H1 (cell line): ENCODE data around the gene SCART1. TPM values are rescaled to one million over a fixed set of nuclear protein-coding genes. Genes with fewer than 3 reads are reported as not detected.

Experiments
- CTCF ChIA-PET: fragments of 300-600 bp; sonication (Branson Sonifier 250); formaldehyde crosslinking; loops from one replicate; lab custom pipeline; 2021; ENCODE audit not compliant: partially characterized antibody; lab: Charles Lee
- POLR2A ChIA-PET: fragments of 300-600 bp; sonication (Branson Sonifier 250); formaldehyde crosslinking; loops from one replicate; lab custom pipeline; 2021; ENCODE audit warnings: inconsistent platforms; ENCODE audit not compliant: partially characterized antibody; lab: Charles Lee
- DNase-seq, 2 experiments: peaks; one replicate each; pipeline versions ENCODE4 v3.0.0 to v3.0.0-alpha.2; 2010 to 2022; ENCODE audit warnings: low spot score in 2 of 2, low read depth in 1 of 2, mixed read lengths in 1 of 2
- FAIRE-seq: peaks from 2 replicates; lab custom pipeline; 2011; peaks lifted over from hg19 to GRCh38; lab: Jason Lieb, UNC
- H2AFZ ChIP-seq: 2 replicates; pipeline ENCODE4 v1.8.1; 2012; ENCODE audit warnings: low read length, inconsistent platforms
- H2AK5ac ChIP-seq: 2 replicates; pipeline ENCODE4 v1.6.1; 2013; ENCODE audit warnings: low read depth, low read length
- H2BK120ac ChIP-seq: replicated peaks from 2 replicates; pipeline ENCODE3; 2013; ENCODE audit warnings: low read depth, low read length, inconsistent platforms
- H2BK12ac ChIP-seq: 2 replicates; pipeline ENCODE4 v1.6.1; 2013; ENCODE audit warnings: low read depth, low read length
- H2BK15ac ChIP-seq: 2 replicates; pipeline ENCODE4 v1.6.1; 2013; ENCODE audit warnings: low read length
- H2BK20ac ChIP-seq: 2 replicates; pipeline ENCODE4 v1.6.1; 2013; ENCODE audit warnings: low read length
- H2BK5ac ChIP-seq: 2 replicates; pipeline ENCODE4 v1.6.1; 2013; ENCODE audit warnings: low read depth, low read length
- H3K14ac ChIP-seq: 2 replicates; pipeline ENCODE4 v1.6.1; 2013; ENCODE audit warnings: inconsistent platforms; ENCODE audit not compliant: insufficient read length
- H3K18ac ChIP-seq: 2 replicates; pipeline ENCODE4 v1.6.1; 2013; ENCODE audit warnings: low read length; ENCODE audit errors: extremely low read depth
- H3K23ac ChIP-seq: 2 replicates; pipeline ENCODE4 v1.6.1; 2013; ENCODE audit warnings: inconsistent platforms; ENCODE audit not compliant: insufficient read length
- H3K23me2 ChIP-seq: 2 replicates; pipeline ENCODE4 v1.6.1; 2013; ENCODE audit warnings: low read depth, low read length
- H3K27ac ChIP-seq: 2 replicates; pipeline ENCODE4 v1.6.1; 2011; ENCODE audit warnings: low read depth, low read length, inconsistent platforms
- H3K27me3 ChIP-seq, 4 experiments: replicated peaks in 1 of 4; 1 replicate in 1 of 4; 2 replicates in 3 of 4; pipeline versions ENCODE4 v1.6.1 to v1.8.1; 2011 to 2013; ENCODE audit warnings: low read length in 3 of 4, mild to moderate bottlenecking in 3 of 4, inconsistent platforms in 2 of 4, mixed read lengths in 2 of 4, moderate library complexity in 1 of 4; ENCODE audit not compliant: control insufficient read depth in 3 of 4, insufficient read depth in 3 of 4; ENCODE audit errors: extremely low read depth in 1 of 4
- H3K36me3 ChIP-seq, 4 experiments: 2 replicates each; pipeline versions ENCODE4 v1.6.1 to v1.8.1; 2011 to 2013; ENCODE audit warnings: mild to moderate bottlenecking in 4 of 4, low read length in 3 of 4, moderate library complexity in 2 of 4, control low read depth in 1 of 4, inconsistent platforms in 1 of 4; ENCODE audit not compliant: insufficient read depth in 4 of 4, control insufficient read depth in 2 of 4
- H3K4ac ChIP-seq: replicated peaks from 2 replicates; pipeline ENCODE3; 2013; ENCODE audit warnings: low read length, low read depth, mixed read lengths, inconsistent platforms; ENCODE audit not compliant: insufficient read length
- H3K4me1 ChIP-seq, 4 experiments: replicated peaks in 1 of 4; 1 replicate in 1 of 4; 2 replicates in 3 of 4; pipeline versions ENCODE4 v1.6.1 to v1.8.1; 2011 to 2013; ENCODE audit warnings: low read length in 3 of 4, inconsistent platforms in 2 of 4, mixed read lengths in 1 of 4; ENCODE audit not compliant: insufficient read depth in 4 of 4, control insufficient read depth in 3 of 4
- H3K4me2 ChIP-seq, 2 experiments: 2 replicates each; pipeline versions ENCODE4 v1.6.1 to v1.8.1; 2011 to 2013; ENCODE audit warnings: low read depth in 2 of 2, low read length in 2 of 2, control low read depth in 1 of 2, inconsistent platforms in 1 of 2, mild to moderate bottlenecking in 1 of 2; ENCODE audit not compliant: insufficient read depth in 1 of 2
- H3K4me3 ChIP-seq, 4 experiments: fragments of 200-600, 300-600 bp in 1 of 4; sonication (generic), shearing (Covaris generic), sonication (Bioruptor Twin) in 1 of 4; 2 replicates each; pipeline versions ENCODE4 v1.5.1 to v1.8.1; 2011 to 2016; ENCODE audit warnings: low read length in 4 of 4, low read depth in 3 of 4, control low read depth in 2 of 4, inconsistent platforms in 2 of 4, mild to moderate bottlenecking in 2 of 4, mixed read lengths in 1 of 4, moderate library complexity in 1 of 4; ENCODE audit not compliant: insufficient read depth in 2 of 4; ENCODE audit errors: extremely low read depth in 1 of 4
- H3K56ac ChIP-seq: replicated peaks from 2 replicates; pipeline ENCODE3; 2013; ENCODE audit warnings: low read depth, mild to moderate bottlenecking, mixed read lengths, low read length, inconsistent platforms; ENCODE audit not compliant: insufficient read length
- H3K79me1 ChIP-seq: 2 replicates; pipeline ENCODE4 v1.6.1; 2013; ENCODE audit warnings: low read depth, low read length, control low read depth
- H3K79me2 ChIP-seq, 2 experiments: 2 replicates each; pipeline versions ENCODE4 v1.6.1 to v1.8.1; 2012 to 2013; ENCODE audit warnings: low read length in 2 of 2, mild to moderate bottlenecking in 2 of 2, inconsistent platforms in 1 of 2; ENCODE audit not compliant: insufficient read depth in 2 of 2, control insufficient read depth in 1 of 2
- H3K9ac ChIP-seq, 4 experiments: replicated peaks in 1 of 4; 1 replicate in 1 of 4; 2 replicates in 3 of 4; pipeline versions ENCODE4 v1.6.1 to v1.8.1; 2011 to 2013; ENCODE audit warnings: low read depth in 3 of 4, low read length in 3 of 4, control low read depth in 2 of 4, mild to moderate bottlenecking in 2 of 4, moderate library complexity in 2 of 4, inconsistent platforms in 1 of 4; ENCODE audit errors: extremely low read depth in 1 of 4
- H3K9me3 ChIP-seq, 2 experiments: 2 replicates each; pipeline versions ENCODE4 v1.6.1 to v1.8.1; 2012 to 2013; ENCODE audit warnings: mild to moderate bottlenecking in 2 of 2, moderate library complexity in 2 of 2, control low read depth in 1 of 2, inconsistent platforms in 1 of 2, low read depth in 1 of 2, low read length in 1 of 2, mixed read lengths in 1 of 2; ENCODE audit not compliant: insufficient read depth in 2 of 2
- H4K20me1 ChIP-seq, 2 experiments: replicated peaks in 1 of 2; 2 replicates each; pipeline versions ENCODE3 to v1.8.1; 2011 to 2013; ENCODE audit warnings: inconsistent platforms in 2 of 2, low read length in 2 of 2, mild to moderate bottlenecking in 1 of 2; ENCODE audit not compliant: insufficient read depth in 2 of 2, control insufficient read depth in 1 of 2
- H4K5ac ChIP-seq: 2 replicates; pipeline ENCODE4 v1.6.1; 2013; ENCODE audit warnings: low read length, low read depth, mixed read lengths, inconsistent platforms; ENCODE audit not compliant: insufficient read length
- H4K8ac ChIP-seq: 2 replicates; pipeline ENCODE4 v1.8.0; 2013; ENCODE audit warnings: mild to moderate bottlenecking, moderate library complexity, low read length, inconsistent platforms; ENCODE audit not compliant: insufficient read depth; ENCODE audit errors: extremely low read depth
- H4K91ac ChIP-seq: replicated peaks from 2 replicates; pipeline ENCODE3; 2013; ENCODE audit warnings: low read length, mixed read lengths, inconsistent platforms; ENCODE audit not compliant: insufficient read length
- E2F6 ChIP-seq: IDR thresholded peaks from 2 replicates; pipeline ENCODE4 v1.6.1; 2012; ENCODE audit warnings: inconsistent platforms
- FOSL1 ChIP-seq: IDR thresholded peaks from 2 replicates; pipeline ENCODE4 v1.6.1; 2011; ENCODE audit warnings: mild to moderate bottlenecking, low read depth, low read length, moderate library complexity; ENCODE audit not compliant: insufficient read depth
- RNF2 ChIP-seq: fragments of 200-900, 300-1000 bp; sonication (generic); IDR thresholded peaks from 2 replicates; pipeline ENCODE4 v1.7.1; 2016; ENCODE audit warnings: borderline replicate concordance, low read depth, mild to moderate bottlenecking, antibody characterized with exemption, low read length; ENCODE audit not compliant: poor library complexity, severe bottlenecking; ENCODE audit errors: missing control alignments
- SIN3A ChIP-seq, 2 experiments: IDR thresholded peaks in 1 of 2; conservative IDR thresholded peaks in 1 of 2; 2 replicates each; pipeline ENCODE4 v1.6.1; 2011 to 2012; ENCODE audit warnings: low read length in 2 of 2, improper control_type of control experiment in 1 of 2, low read depth in 1 of 2, mild to moderate bottlenecking in 1 of 2
- SIRT6 ChIP-seq: IDR thresholded peaks from one replicate; pipeline ENCODE4 v1.7.1; 2012; ENCODE audit warnings: low read length, inconsistent platforms
- SIX5 ChIP-seq: IDR thresholded peaks from 2 replicates; pipeline ENCODE4 v1.6.1; 2011; ENCODE audit warnings: mild to moderate bottlenecking, low read depth, low read length
- SP1 ChIP-seq: IDR thresholded peaks from 2 replicates; pipeline ENCODE4 v1.6.1; 2011; ENCODE audit warnings: low read depth, low read length
- TEAD4 ChIP-seq: IDR thresholded peaks from 2 replicates; pipeline ENCODE4 v1.6.1; 2012; ENCODE audit warnings: low read depth, low read length, inconsistent platforms, mixed read lengths
- YY1 ChIP-seq: IDR thresholded peaks from 2 replicates; pipeline ENCODE4 v1.6.1; 2011; ENCODE audit warnings: low read depth, mild to moderate bottlenecking, low read length
- WGBS, 2 experiments: shearing (Covaris generic) in 1 of 2; methylation state at CpG; one replicate each; pipeline versions ENCODE4 v1.1.6 to v1.1.7; 2013 to 2015; ENCODE audit warnings: low lambda C conversion rate in 2 of 2, mixed read lengths in 2 of 2, inconsistent platforms in 1 of 2, low coverage in 1 of 2, missing lambda C conversion rate in 1 of 2; ENCODE audit not compliant: insufficient replicate concordance in 2 of 2, insufficient coverage in 1 of 2, insufficient read length in 1 of 2; ENCODE audit errors: extremely low coverage in 1 of 2, missing lambda C conversion rate in 1 of 2; 5-methylcytosine and 5-hydroxymethylcytosine counted together
- polyA plus RNA-seq, 7 experiments: library from polyadenylated mRNA; depleted of rRNA in 3 of 7; stranded (reverse) in 5 of 7; unstranded in 2 of 7; fragments of >200 nt in 5 of 7; fragments of 200-250 nt in 2 of 7; gene quantifications; 1 replicate in 5 of 7; 2 replicates in 1 of 7; 4 replicates in 1 of 7; pipeline versions ENCODE4 v1.2.1 to v1.2.3, GENCODE V29; 2011 to 2013; ENCODE audit warnings: missing spikeins in 2 of 7, mixed read lengths in 2 of 7
- total RNA-seq: library from RNA; stranded (reverse); fragmentation: NEBNext Ultra II Directional; extraction: Animal tissue kit (Norgen Biotek cat#: 25700); gene quantifications from 2 replicates; pipeline ENCODE4 v1.2.1, GENCODE V29; 2021
- TF ChIP-seq, protein P1 (sequence below), 3 experiments: IDR thresholded peaks; 1 replicate in 2 of 3; 2 replicates in 1 of 3; pipeline versions ENCODE4 v1.5.1 to v1.6.1; 2011; ENCODE audit warnings: low read length in 3 of 3, mild to moderate bottlenecking in 3 of 3, inconsistent platforms in 2 of 3, low read depth in 1 of 3, moderate library complexity in 1 of 3; ENCODE audit not compliant: insufficient read depth in 1 of 3; ENCODE audit errors: control extremely low read depth in 1 of 3

The SCART1 gene
- total and polyA plus RNA-seq, 2 of the 8 experiments (the other 6 are each of a cell fraction or from before 2014, with no cell fraction given): 0.14 to 0.19 TPM

GRCh38 chr10:133446979-133447378 lies 6.8 kb upstream of the SCART1 start:
- Histone ChIP-seq H3K9ac (no peak overlapping the region), H3K14ac (no peak overlapping the region), H3K4ac (no peak overlapping the region), H3K27me3 (no peaks in the 10 kb centered on the region), H2AK5ac (no peak overlapping the region), H3K79me2 (no peaks in the 10 kb centered on the region), H2BK15ac (no peak overlapping the region), H4K91ac (no peak overlapping the region), H3K56ac (no peak overlapping the region), H2BK20ac (no peak overlapping the region), H3K4me3 (no peak overlapping the region), H4K20me1 (no peaks in the 10 kb centered on the region), H3K36me3 (no peaks in the 10 kb centered on the region), H3K79me1 (no peaks in the 10 kb centered on the region), H3K18ac (no peak overlapping the region), H2AFZ (no peak overlapping the region), H3K4me1 (no peaks in the 10 kb centered on the region), H3K23me2 (no peaks in the 10 kb centered on the region), H4K5ac (no peak overlapping the region), H2BK120ac (no peak overlapping the region), H3K4me2 (no peak overlapping the region), H4K8ac (no peak overlapping the region), H2BK5ac (no peak overlapping the region), H3K9me3 (peaks cover 58 to 68% of the 10 kb centered on the region in 2 experiments), H3K27ac (no peak overlapping the region), H2BK12ac (no peak overlapping the region), H3K23ac (no peak overlapping the region)
- 86% methylated on average over 11 of the region's 11 CpGs; no CpG with 5 or more reads in 1 of the 2 experiments for WGBS, 2 experiments
- ChIA-PET CTCF (no interaction called here), POLR2A (no interaction called here)
- no peak for DNase-seq
- no peak for FAIRE-seq
- no peak for TF ChIP-seq FOSL1
- TF ChIP-seq YY1: no peak
- no peak for TF ChIP-seq SIN3A (conservative IDR thresholded peaks at IDR 0.05 in 1 of 2, IDR thresholded peaks at IDR 0.05 in 1 of 2; ENCODE audit: low read depth in 1 of 2, low read length in 2 of 2)
- no peak for TF ChIP-seq SP1
- TF ChIP-seq E2F6: no peak
- TF ChIP-seq, protein P1, sequence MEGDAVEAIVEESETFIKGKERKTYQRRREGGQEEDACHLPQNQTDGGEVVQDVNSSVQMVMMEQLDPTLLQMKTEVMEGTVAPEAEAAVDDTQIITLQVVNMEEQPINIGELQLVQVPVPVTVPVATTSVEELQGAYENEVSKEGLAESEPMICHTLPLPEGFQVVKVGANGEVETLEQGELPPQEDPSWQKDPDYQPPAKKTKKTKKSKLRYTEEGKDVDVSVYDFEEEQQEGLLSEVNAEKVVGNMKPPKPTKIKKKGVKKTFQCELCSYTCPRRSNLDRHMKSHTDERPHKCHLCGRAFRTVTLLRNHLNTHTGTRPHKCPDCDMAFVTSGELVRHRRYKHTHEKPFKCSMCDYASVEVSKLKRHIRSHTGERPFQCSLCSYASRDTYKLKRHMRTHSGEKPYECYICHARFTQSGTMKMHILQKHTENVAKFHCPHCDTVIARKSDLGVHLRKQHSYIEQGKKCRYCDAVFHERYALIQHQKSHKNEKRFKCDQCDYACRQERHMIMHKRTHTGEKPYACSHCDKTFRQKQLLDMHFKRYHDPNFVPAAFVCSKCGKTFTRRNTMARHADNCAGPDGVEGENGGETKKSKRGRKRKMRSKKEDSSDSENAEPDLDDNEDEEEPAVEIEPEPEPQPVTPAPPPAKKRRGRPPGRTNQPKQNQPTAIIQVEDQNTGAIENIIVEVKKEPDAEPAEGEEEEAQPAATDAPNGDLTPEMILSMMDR (IDR thresholded peaks at IDR 0.05; ENCODE audit: control extremely low read depth in 1 of 3, insufficient read depth in 1 of 3, low read depth in 1 of 3, low read length in 3 of 3): no peak
- no peak for TF ChIP-seq SIX5
- no peak for TF ChIP-seq SIRT6
- no peak for TF ChIP-seq RNF2
- no peak for TF ChIP-seq TEAD4
